Panc1 (cell line): Measurements from ENCODE around the gene RMRP. TPM values are rescaled to one million over a fixed set of nuclear protein-coding genes. Genes with fewer than 3 reads are reported as not detected.

ENCODE experiments used
- ATAC-seq: fragments of 200-7000 bp; cut with Tn5 transposase; 2 replicates; pipeline ENCODE4 v1.9.1; 2020; ENCODE audit warnings: mild to moderate bottlenecking, moderate library complexity
- BruUV-seq: library from RNA; stranded (reverse); fragments of 400-500 nt; replicated peaks from 2 replicates; lab custom pipeline; 2021; lab: Mats Ljungman, UMichigan
- CTCF ChIA-PET: fragments of 300-600 bp; sonication (Branson Sonifier 250); formaldehyde crosslinking; loops from one replicate; lab custom pipeline; 2022; ENCODE audit warnings: antibody characterized with exemption; lab: Charles Lee
- POLR2A ChIA-PET: fragments of 300-600 bp; sonication (Branson Sonifier 250); formaldehyde crosslinking; loops from one replicate; lab custom pipeline; 2022; ENCODE audit warnings: antibody characterized with exemption; lab: Charles Lee
- DNase-seq: peaks from one replicate; pipeline ENCODE4 v3.0.0-alpha.2; 2010; ENCODE audit warnings: low read depth, low spot score
- H3K27ac ChIP-seq: 2 replicates; pipeline ENCODE4 v1.5.1; 2011; ENCODE audit warnings: mild to moderate bottlenecking, low read length, inconsistent platforms
- H3K27me3 ChIP-seq: fragments of 200-500 bp; sonication (Bioruptor generic); 2 replicates; pipeline ENCODE4 v1.6.0; 2014; ENCODE audit warnings: low read length, inconsistent platforms; ENCODE audit not compliant: control insufficient read depth, insufficient read depth
- H3K36me3 ChIP-seq: fragments of 200-500 bp; sonication (Bioruptor generic); 2 replicates; pipeline ENCODE4 v1.5.1; 2014; ENCODE audit warnings: inconsistent platforms, mild to moderate bottlenecking, low read length, moderate library complexity; ENCODE audit not compliant: control insufficient read depth, insufficient read depth
- H3K4me1 ChIP-seq: 2 replicates; pipeline ENCODE4 v1.5.1; 2011; ENCODE audit warnings: inconsistent platforms, mild to moderate bottlenecking, low read length, moderate library complexity; ENCODE audit not compliant: control insufficient read depth, insufficient read depth
- H3K4me3 ChIP-seq, 2 experiments: 2 replicates each; pipeline ENCODE4 v1.5.1; 2011 to 2012; ENCODE audit warnings: low read depth in 2 of 2, low read length in 2 of 2, mild to moderate bottlenecking in 2 of 2, inconsistent platforms in 1 of 2, moderate library complexity in 1 of 2
- H3K9me3 ChIP-seq: fragments of 200-500 bp; sonication (Bioruptor generic); 2 replicates; pipeline ENCODE4 v1.5.1; 2014; ENCODE audit warnings: low read depth, mild to moderate bottlenecking, inconsistent platforms, low read length, moderate library complexity; ENCODE audit not compliant: control insufficient read depth, insufficient read depth
- CTCF ChIP-seq: fragments of 450-650 bp; IDR thresholded peaks from 2 replicates; pipeline ENCODE4 v1.5.1; 2017; ENCODE audit warnings: mild to moderate bottlenecking
- POLR2AphosphoS5 ChIP-seq: IDR thresholded peaks from 2 replicates; pipeline ENCODE4 v1.6.1; 2012; ENCODE audit warnings: mild to moderate bottlenecking, low read depth, low read length, moderate library complexity
- REST ChIP-seq, 2 experiments: IDR thresholded peaks; 2 replicates each; pipeline ENCODE4 v1.6.1; 2011 to 2012; ENCODE audit warnings: low read depth in 2 of 2, control low read depth in 1 of 2, low read length in 1 of 2, mild to moderate bottlenecking in 1 of 2, moderate library complexity in 1 of 2; ENCODE audit not compliant: insufficient read depth in 1 of 2
- SIN3A ChIP-seq: IDR thresholded peaks from 2 replicates; pipeline ENCODE4 v1.6.1; 2012; ENCODE audit warnings: low read depth, mild to moderate bottlenecking, low read length, moderate library complexity, borderline replicate concordance; ENCODE audit not compliant: insufficient read depth
- TCF7L2 ChIP-seq: IDR thresholded peaks from 2 replicates; pipeline ENCODE4 v1.6.1; 2011; ENCODE audit warnings: mild to moderate bottlenecking, low read depth, low read length, inconsistent platforms
- in situ Hi-C: cut with HindIII; loops from 2 replicates; pipeline ENCODE4 v1.10.0; 2016; ENCODE audit warnings: low sequenced_read_pairs, low pct_unique_long_range_greater_than_20kb
- intact Hi-C: fragments of 100-400 bp; cut with micrococcal nuclease; formaldehyde crosslinking; loops from one replicate; pipeline ENCODE4 v1.10.0; 2022; ENCODE audit not compliant: unreplicated experiment
- total RNA-seq: library from RNA; stranded (reverse); gene quantifications from one replicate; pipeline ENCODE4 v1.2.1, GENCODE V29; 2021; ENCODE audit not compliant: unreplicated experiment

The RMRP gene
- total RNA-seq, 1 experiment from 2014 or later = 29,896 TPM

GRCh38 chr9:35649431-35650340, 8.1 kb downstream of the RMRP start:
- H3K36me3 ChIP-seq = no peaks in the 10 kb centered on the region
- POLR2A ChIA-PET = interaction anchor here (0.9 kb wide), 1 partner anchor 68 kb away, joined by 3 read pairs; no protein-coding TSS in a partner anchor
- H3K27me3 ChIP-seq = no peaks in the 10 kb centered on the region
- TF ChIP-seq CTCF (no peak), SIN3A (no peak), POLR2AphosphoS5 (no peak), TCF7L2 (no peak), REST (IDR thresholded peaks at IDR 0.05; ENCODE audit: insufficient read depth in 1 of 2, low read depth in 2 of 2, low read length in 1 of 2) (no peak)
- ATAC-seq (no peak), DNase-seq (no peak)
- intact Hi-C loops = loop anchor here (10.0 kb wide), 1 partner anchor 165 kb away; the partner anchor contains the start of genes HINT2 and SPAG8
- in situ Hi-C loops = no loop called here
- CTCF ChIA-PET = no interaction called here
- no peaks in the 10 kb centered on the region for H3K9me3 ChIP-seq
- no peak overlapping the region for H3K4me3 ChIP-seq
- H3K27ac ChIP-seq = no peak overlapping the region
- BruUV-seq = no TSS peak
- peaks cover 12% of the 10 kb centered on the region for H3K4me1 ChIP-seq

- ChIA-PET POLR2A (interaction anchor here (0.7 kb wide), 2 partner anchors 11 to 163 kb away, joined by 3 to 4 read pairs; partner anchors contain the start of genes CCDC107 and RMRP), CTCF (interaction anchor here (0.6 to 1.5 kb wide), 8 partner anchors 11 to 353 kb away, joined by 3 to 8 read pairs (median 6); partner anchors contain the start of genes CCDC107 and RMRP)
- H3K9me3 ChIP-seq = no peaks in the 10 kb centered on the region
- H3K27ac ChIP-seq = peak overlapping the region; percentile 82
- BruUV-seq = no TSS peak
- DNase-seq (no peak), ATAC-seq (peak; percentile 97)
- no peaks in the 10 kb centered on the region for H3K27me3 ChIP-seq
- peaks cover 9% of the 10 kb centered on the region for H3K4me1 ChIP-seq
- H3K4me3 ChIP-seq = peak overlapping the region; percentile 61 to 84
- no peaks in the 10 kb centered on the region for H3K36me3 ChIP-seq
- TF ChIP-seq POLR2AphosphoS5 (peak; percentile 73), SIN3A (peak; percentile 33; the same call in 1 of the 2 replicates), CTCF (no peak), REST (IDR thresholded peaks at IDR 0.05; ENCODE audit: insufficient read depth in 1 of 2, low read depth in 2 of 2, low read length in 1 of 2) (0 out of 4 replicates have a peak, but pooled peaks of 1 of the 2 experiments have one; percentile 57), TCF7L2 (peak; percentile 83)
- intact Hi-C loops (no loop called here), in situ Hi-C loops (no loop called here)
Measured at GRCh38 chr9:35646533-35647265, 11.1 kb downstream of the RMRP start.
